Small intestine (tissue), 7 donors: Measurements from ENCODE around the gene ITIH4. TPM values are rescaled to one million over a fixed set of nuclear protein-coding genes. Genes with fewer than 3 reads are reported as not detected.

Experiments used
- DNase-seq, 2 donors: peaks; one replicate each; pipeline versions ENCODE4 v3.0.0 to v3.0.0-alpha.2; 2013
- FAIRE-seq: peaks from 2 replicates; lab custom pipeline; 2012; peaks lifted over from hg19 to GRCh38; lab: Jason Lieb, UNC
- H3K27ac ChIP-seq, 3 donors: one replicate each; pipeline ENCODE4 v1.5.1; 2013; ENCODE audit warnings: low read length in 2 of 3, mild to moderate bottlenecking in 2 of 3, control low read depth in 1 of 3, inconsistent platforms in 1 of 3, low read depth in 1 of 3, moderate library complexity in 1 of 3
- H3K27me3 ChIP-seq, 3 donors: one replicate each; pipeline ENCODE4 v1.6.1; 2013; ENCODE audit warnings: low read length in 3 of 3, inconsistent platforms in 1 of 3; ENCODE audit not compliant: control insufficient read depth in 3 of 3, insufficient read depth in 3 of 3
- H3K36me3 ChIP-seq, 3 donors: one replicate each; pipeline ENCODE4 v1.6.1; 2013; ENCODE audit warnings: low read length in 3 of 3, inconsistent platforms in 1 of 3, low read depth in 1 of 3, mild to moderate bottlenecking in 1 of 3, moderate library complexity in 1 of 3; ENCODE audit not compliant: control insufficient read depth in 3 of 3, insufficient read depth in 2 of 3
- H3K4me1 ChIP-seq, 3 donors: one replicate each; pipeline ENCODE4 v1.6.1; 2013; ENCODE audit warnings: low read length in 2 of 3, inconsistent platforms in 1 of 3, low read depth in 1 of 3, mild to moderate bottlenecking in 1 of 3, moderate library complexity in 1 of 3; ENCODE audit not compliant: control insufficient read depth in 3 of 3, insufficient read depth in 2 of 3
- H3K4me3 ChIP-seq, 3 donors: one replicate each; pipeline ENCODE4 v1.5.1; 2013; ENCODE audit warnings: low read length in 3 of 3, control low read depth in 1 of 3, inconsistent platforms in 1 of 3, low read depth in 1 of 3, mild to moderate bottlenecking in 1 of 3, moderate library complexity in 1 of 3
- H3K9me3 ChIP-seq, 2 donors: one replicate each; pipeline ENCODE4 v1.6.1; 2013; ENCODE audit warnings: low read depth in 1 of 2, low read length in 1 of 2; ENCODE audit not compliant: control insufficient read depth in 2 of 2, insufficient read depth in 1 of 2
- WGBS, 3 donors: extraction: QIAGEN DNeasy Blood & Tissue Kit; methylation state at CpG; one replicate each; pipeline ENCODE4 v1.1.7; 2013; 5-methylcytosine and 5-hydroxymethylcytosine counted together
- polyA plus RNA-seq, 4 donors: library from polyadenylated mRNA; stranded (reverse) in 3 of 4; unstranded in 1 of 4; fragments of 200-250 nt in 3 of 4; fragments of 120-200 nt in 1 of 4; gene quantifications; one replicate each; pipeline versions ENCODE4 v1.2.1 to v1.2.3, GENCODE V29; 2013
- donor health status: healthy with polysubstance abuse.
- donor health status: control.
- donor health status: control.
- donor health status: Bipolar disorder and iron deficiency.
- donor health status: healthy.

ITIH4 gene
- polyA plus RNA-seq, 4 donors, result 0.67 to 4.9 (median 2.8) TPM

- no peak for FAIRE-seq
- H3K4me3 ChIP-seq, result no peak overlapping the region
- no peak for DNase-seq
- 70 to 85% (median 82%) methylated on average over 5 of the region's 5 CpGs for WGBS, 3 donors
- no peaks in the 10 kb centered on the region for H3K27me3 ChIP-seq
- H3K4me1 ChIP-seq, result no peaks in the 10 kb centered on the region
- H3K36me3 ChIP-seq, result peaks cover 0 to 21% (median 0%) of the 10 kb centered on the region in 3 donors
- no peaks in the 10 kb centered on the region for H3K9me3 ChIP-seq
- no peak overlapping the region for H3K27ac ChIP-seq
These were observed 8.1 kb downstream of the ITIH4 start for GRCh38 chr3:52822363-52822762.

- H3K27ac ChIP-seq, result no peak overlapping the region
- peaks cover 0 to 16% (median 0%) of the 10 kb centered on the region in 3 donors for H3K36me3 ChIP-seq
- DNase-seq, result peak; percentile 20 to 32
- no peaks in the 10 kb centered on the region for H3K27me3 ChIP-seq
- H3K4me3 ChIP-seq, result no peak overlapping the region
- H3K9me3 ChIP-seq, result no peaks in the 10 kb centered on the region
- H3K4me1 ChIP-seq, result no peaks in the 10 kb centered on the region
- 57 to 61% (median 60%) methylated on average over 11 of the region's 11 CpGs for WGBS, 3 donors
- no peak for FAIRE-seq
These were observed 9.7 kb downstream of the ITIH4 start for GRCh38 chr3:52820736-52821135.

- Histone ChIP-seq H3K9me3 (no peaks in the 10 kb centered on the region), H3K4me1 (no peaks in the 10 kb centered on the region), H3K36me3 (peaks cover 0 to 16% (median 0%) of the 10 kb centered on the region in 3 donors), H3K27ac (no peak overlapping the region), H3K27me3 (no peaks in the 10 kb centered on the region), H3K4me3 (no peak overlapping the region)
- WGBS, 3 donors, result 62 to 93% (median 92%) methylated on average over 2 of the region's 2 CpGs
- FAIRE-seq (no peak), DNase-seq (no peak)
These were observed 10.5 kb downstream of the ITIH4 start for GRCh38 chr3:52819936-52820335.

GRCh38 chr3:52817860-52818259 is 12.6 kb downstream of the ITIH4 start:
- 86 to 96% (median 92%) methylated on average over 6 to 7 of the region's 7 CpGs for WGBS, 3 donors
- H3K27me3 ChIP-seq, result no peaks in the 10 kb centered on the region
- H3K9me3 ChIP-seq, result no peaks in the 10 kb centered on the region
- H3K4me1 ChIP-seq, result no peaks in the 10 kb centered on the region
- no peak for FAIRE-seq
- no peak overlapping the region for H3K4me3 ChIP-seq
- H3K27ac ChIP-seq, result no peak overlapping the region
- H3K36me3 ChIP-seq, result peaks cover 0 to 8% (median 0%) of the 10 kb centered on the region in 3 donors
- no peak for DNase-seq

- Histone ChIP-seq H3K27ac (no peak overlapping the region), H3K27me3 (no peaks in the 10 kb centered on the region), H3K4me3 (no peak overlapping the region), H3K4me1 (no peaks in the 10 kb centered on the region), H3K36me3 (peaks cover 0 to 5% (median 0%) of the 10 kb centered on the region in 3 donors), H3K9me3 (no peaks in the 10 kb centered on the region)
- WGBS, 3 donors, result 94 to 97% (median 96%) methylated on average over 10 of the region's 10 CpGs
- no peak for FAIRE-seq
- no peak for DNase-seq
These were observed 13.3 kb downstream of the ITIH4 start for GRCh38 chr3:52817221-52817620.

GRCh38 chr3:52816654-52817053 is 13.8 kb downstream of the ITIH4 start:
- FAIRE-seq (no peak), DNase-seq (no peak)
- no peaks in the 10 kb centered on the region for H3K27me3 ChIP-seq
- no peaks in the 10 kb centered on the region for H3K9me3 ChIP-seq
- 89 to 92% (median 90%) methylated on average over 10 of the region's 10 CpGs for WGBS, 3 donors
- H3K4me1 ChIP-seq, result no peaks in the 10 kb centered on the region
- H3K4me3 ChIP-seq, result no peak overlapping the region
- H3K36me3 ChIP-seq, result peaks cover 0 to 5% (median 0%) of the 10 kb centered on the region in 3 donors
- no peak overlapping the region for H3K27ac ChIP-seq

- Histone ChIP-seq H3K27me3 (no peaks in the 10 kb centered on the region), H3K4me1 (no peaks in the 10 kb centered on the region), H3K27ac (no peak overlapping the region), H3K4me3 (no peak overlapping the region), H3K36me3 (peaks cover 0 to 5% (median 0%) of the 10 kb centered on the region in 3 donors), H3K9me3 (no peaks in the 10 kb centered on the region)
- FAIRE-seq, result no peak
- no peak for DNase-seq
- WGBS, 3 donors, result 82 to 91% (median 90%) methylated on average over 6 of the region's 6 CpGs
These were observed 14.3 kb downstream of the ITIH4 start for GRCh38 chr3:52816199-52816598.

- no peak for DNase-seq
- Histone ChIP-seq H3K9me3 (no peaks in the 10 kb centered on the region), H3K4me1 (no peaks in the 10 kb centered on the region), H3K27me3 (no peaks in the 10 kb centered on the region), H3K4me3 (no peak overlapping the region), H3K36me3 (no peaks in the 10 kb centered on the region), H3K27ac (no peak overlapping the region)
- no peak for FAIRE-seq
- WGBS, 3 donors, result 83 to 92% (median 85%) methylated on average over 8 of the region's 8 CpGs
These were observed 16.7 kb downstream of the ITIH4 start for GRCh38 chr3:52813810-52814209.

- no peak for DNase-seq
- WGBS, 3 donors, result 40 to 71% (median 46%) methylated on average over 7 of the region's 7 CpGs
- H3K27me3 ChIP-seq, result peaks cover 0 to 3% (median 0%) of the 10 kb centered on the region in 3 donors
- FAIRE-seq, result no peak
- no peaks in the 10 kb centered on the region for H3K36me3 ChIP-seq
- no peak overlapping the region for H3K27ac ChIP-seq
- no peaks in the 10 kb centered on the region for H3K4me1 ChIP-seq
- no peak overlapping the region for H3K4me3 ChIP-seq
- no peaks in the 10 kb centered on the region for H3K9me3 ChIP-seq
These were observed 18.9 kb downstream of the ITIH4 start for GRCh38 chr3:52811452-52812011.
